HG03139 (cell line): ENCODE results near the gene RPL39L.
"Not testable (repeated sequence)": the region's sequence is repeated elsewhere in the genome, so short reads cannot be mapped to it uniquely, and the experiment has no call there.

Experiments used
- ATAC-seq: cut with Tn5 transposase; IDR thresholded peaks from one replicate; pipeline ENCODE4 v1.9.1; 2021; ENCODE audit not compliant: unreplicated experiment

RPL39L gene

DNA sequence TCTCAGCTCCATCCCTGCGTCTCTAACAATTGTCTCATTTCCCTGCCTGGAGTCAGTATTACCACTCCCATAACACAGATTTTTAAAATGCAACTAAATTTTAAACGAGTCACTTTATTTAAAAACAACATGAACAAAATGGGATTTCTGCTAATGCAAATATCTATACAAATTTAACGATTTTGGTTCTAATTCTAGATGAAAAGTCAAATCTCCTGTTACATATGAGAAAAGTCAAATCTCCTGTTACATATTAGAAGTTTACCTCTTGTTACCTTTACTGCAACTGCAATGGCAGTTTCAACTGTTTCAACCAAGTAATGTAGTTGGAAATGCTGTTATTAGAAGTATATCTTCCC is 578 bp upstream of the RPL39L start:
- ATAC-seq: no peak

DNA sequence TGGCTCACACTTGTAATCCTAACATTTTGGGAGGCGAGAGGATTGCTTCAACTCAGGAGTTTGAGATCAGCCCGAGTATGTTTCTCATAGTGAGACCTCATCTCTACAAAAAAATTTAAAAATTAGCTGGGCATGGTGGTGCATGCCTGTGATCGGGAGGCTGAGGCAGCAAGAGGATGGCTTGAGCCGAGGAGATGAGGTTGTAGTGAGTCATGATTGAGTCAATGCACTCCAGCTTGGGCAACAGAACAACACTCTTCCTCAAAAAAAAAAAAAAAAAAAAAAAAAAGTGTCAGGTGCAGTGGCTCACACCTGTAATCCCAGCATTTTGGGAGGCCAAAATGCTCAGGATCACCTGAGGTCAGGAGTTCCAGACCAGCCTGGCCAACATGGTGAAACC is 2.4 kb downstream of the RPL39L start:
- ATAC-seq: no peak

DNA sequence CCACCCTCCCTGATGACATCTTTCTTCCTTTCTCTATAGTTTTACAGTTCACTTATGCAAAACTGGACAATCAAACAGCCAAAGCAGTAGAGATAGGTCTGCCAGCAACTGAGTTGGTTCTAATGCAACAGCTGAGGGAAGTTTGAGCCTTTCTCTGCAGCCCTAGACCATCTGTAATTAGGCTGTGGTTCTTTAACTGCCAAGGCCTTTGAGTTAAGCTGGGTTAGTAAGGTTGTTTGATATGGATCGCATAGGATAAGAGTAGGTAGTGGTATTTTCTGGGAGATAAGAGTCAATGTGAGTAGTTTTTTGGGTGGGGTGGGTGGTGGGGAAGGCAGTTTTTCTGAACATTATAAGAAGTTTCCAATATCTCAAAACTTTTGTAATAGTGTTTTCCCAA is 3.0 kb downstream of the RPL39L start:
- ATAC-seq: no peak

DNA sequence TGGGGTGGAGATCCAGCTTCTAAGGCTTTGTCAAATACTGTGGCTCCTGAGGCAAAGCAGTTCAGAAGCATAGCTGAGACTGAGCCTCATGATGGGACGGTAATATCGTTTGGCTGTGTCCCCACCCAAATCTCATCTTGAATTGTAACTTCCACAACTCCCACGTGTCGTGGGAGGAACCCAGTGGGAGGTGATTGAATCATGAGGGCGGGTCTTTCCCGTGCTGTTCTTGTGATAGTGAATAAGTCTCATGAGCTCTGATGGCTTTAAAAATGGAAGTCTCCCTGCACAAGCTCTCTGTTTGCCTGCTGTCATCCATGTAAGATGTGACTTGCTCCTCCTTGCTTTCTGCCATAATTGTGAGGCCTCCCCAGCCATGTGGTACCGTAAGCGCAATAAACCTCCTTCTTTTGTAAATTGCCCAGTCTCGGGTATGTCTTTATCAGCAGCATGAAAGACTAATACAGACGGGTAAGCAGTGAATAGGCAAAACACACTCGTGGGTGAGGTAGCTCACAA is 4.1 kb downstream of the RPL39L start:
- ATAC-seq: not testable (repeated sequence)

DNA sequence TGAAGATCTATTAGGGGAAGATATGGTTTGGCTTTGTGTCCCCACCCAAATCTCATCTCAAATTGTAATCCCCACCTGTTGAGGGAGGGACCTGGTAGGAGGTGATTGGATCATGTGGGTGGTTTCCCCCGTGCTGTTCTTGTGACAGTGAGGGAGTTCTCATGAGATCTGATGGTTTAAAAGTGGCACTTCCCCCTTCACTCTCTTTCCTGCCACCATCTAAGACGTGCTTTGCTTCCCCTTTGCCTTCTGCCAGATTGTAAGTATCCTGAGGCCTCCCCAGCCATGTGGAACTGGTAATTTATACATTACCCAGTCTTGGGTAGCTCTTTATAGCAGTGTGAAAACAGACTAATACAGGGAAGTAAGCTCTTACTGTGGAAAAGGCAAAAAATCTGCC is 6.1 kb downstream of the RPL39L start:
- not testable (repeated sequence) for ATAC-seq

DNA sequence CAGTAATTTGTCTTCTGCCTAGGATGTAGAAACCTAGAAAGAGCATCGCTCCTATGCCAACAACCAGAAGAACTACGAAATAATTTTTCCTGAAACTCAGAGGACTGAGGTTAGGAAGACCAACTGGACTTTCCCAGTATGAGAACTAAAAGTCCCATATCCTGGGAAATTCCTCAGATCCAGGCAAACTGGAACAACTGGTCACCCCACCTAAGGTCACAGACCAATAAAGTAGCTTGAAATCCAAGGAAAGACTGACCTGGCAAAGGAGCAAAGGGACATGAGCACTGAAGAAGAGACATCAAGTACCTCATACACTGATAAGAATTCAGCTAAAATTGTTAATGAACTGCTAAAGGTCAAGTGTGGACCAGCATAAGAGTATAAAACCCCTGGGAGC is 6.6 kb downstream of the RPL39L start:
- no peak for ATAC-seq

DNA sequence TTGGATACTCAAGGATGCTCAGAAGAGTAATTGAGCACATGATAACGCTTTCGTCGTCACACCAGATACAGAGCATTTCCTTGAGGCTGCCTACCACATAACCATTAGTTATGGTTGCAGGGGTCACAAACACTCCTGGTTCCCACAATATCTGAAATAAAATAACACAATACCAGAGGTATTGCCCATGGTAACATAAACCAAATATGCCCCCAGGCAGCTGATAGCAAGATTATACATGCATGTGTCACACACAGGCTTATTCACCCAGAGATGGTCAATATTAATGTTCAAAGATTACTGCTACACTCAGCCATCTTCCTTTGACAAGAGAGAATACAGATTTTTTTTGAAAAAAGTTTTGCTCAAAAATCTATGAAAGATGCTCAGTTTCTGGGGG is 7.3 kb downstream of the RPL39L start:
- no peak for ATAC-seq

DNA sequence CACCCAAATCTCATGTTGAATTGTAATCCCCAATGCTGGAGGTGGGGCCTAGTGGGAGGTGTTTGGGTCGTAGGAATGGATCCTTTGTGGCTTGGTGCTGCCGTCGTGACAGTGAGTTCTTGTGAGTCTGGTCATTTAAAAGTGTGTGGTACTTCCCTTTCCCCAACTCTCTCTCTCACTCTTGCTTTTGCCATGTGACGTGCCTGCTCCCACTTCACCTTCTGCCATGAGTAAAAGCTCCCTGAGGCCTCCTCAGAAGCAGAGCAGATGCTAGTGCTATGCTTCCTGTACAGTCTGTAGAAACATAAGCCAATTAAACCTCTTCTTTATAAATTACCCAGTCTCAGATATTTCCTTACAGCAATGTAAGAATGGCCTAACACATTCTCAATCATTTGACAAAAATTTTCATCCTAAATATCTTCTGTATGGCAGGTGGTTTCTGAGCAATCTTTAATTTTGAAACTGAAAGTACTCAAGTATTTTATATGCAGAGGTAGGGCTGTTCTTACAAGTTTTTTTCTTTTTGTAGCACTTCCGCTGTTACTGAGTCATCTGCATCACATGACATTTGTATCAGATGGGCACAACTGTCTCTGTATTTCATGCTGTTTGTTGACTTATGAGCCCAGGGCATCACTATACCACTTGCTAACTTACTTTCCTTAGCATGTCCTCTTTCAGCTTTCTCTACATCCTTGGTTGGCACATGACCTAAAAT is 8.8 kb downstream of the RPL39L start:
- ATAC-seq: peak; percentile 84

DNA sequence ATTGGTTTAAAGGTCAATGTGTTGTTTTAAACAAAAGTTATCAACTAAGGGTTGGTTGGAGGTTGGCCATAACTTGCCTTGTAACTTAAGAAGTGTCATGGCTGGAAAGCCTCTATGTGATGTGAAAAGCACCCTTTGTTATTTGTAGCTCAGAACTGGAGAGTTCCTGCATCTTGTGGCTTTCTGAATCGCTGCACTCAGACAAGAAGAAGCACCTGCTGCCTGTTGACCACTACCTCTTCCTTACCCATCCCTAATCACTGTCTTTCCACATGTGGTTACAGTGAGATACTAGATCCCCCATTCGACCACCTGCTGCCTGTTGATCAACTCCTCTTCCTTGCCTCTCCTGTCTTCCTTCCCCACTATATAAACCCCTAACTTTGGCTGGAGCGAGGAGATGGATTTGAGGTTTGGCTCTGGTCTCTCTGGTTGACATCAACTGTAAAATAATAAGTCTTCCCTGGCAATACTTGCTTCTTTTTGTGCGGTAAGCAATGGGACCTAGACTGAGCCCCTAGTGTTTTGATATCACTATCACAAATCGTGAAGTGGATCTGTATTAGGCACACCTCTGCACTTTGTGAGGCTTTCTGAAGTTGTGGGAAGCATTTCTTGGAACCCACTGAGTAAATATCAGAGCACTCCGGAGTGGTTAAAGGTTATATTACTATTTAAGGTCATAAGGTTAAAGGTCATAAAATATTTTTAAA is 13.8 kb downstream of the RPL39L start:
- peak; percentile 88 for ATAC-seq

DNA sequence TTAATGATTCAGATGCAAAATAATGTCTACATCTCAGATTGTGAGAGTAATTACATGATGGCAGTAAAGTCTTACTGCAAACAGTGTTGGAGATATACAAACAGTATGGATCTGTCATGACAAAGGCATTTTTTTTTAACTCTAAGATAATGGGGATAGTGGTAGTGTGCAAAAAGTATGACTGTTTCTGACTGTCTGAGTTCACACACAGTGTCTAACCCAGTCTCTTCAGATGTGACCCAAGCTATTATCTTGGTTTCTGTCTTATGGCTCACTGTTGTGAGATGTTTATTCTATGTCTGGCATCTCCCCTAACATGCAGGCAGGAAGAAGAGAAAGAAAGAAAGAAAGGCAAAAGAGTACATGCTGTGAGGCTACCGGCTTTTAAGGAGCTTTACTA is 17.0 kb downstream of the RPL39L start:
- ATAC-seq: no peak

DNA sequence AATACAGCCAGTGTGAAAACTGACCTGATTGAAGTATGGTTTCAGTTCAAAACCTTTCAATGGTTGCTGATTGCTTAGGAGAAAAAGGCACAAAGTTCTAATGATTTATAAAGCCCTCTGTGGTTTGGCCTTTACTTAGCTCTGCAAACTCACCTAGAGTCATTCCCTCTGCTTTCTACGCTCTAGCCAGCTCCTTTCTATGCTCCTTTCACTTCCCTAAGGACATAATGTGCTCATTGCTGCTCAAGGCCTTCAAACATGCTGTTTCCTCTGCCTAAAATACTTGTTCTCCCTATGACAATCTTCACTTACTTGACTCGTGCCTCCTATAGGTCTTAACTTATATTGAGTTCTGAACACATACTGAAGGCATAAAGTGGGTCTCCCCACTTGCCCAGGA is 19.0 kb downstream of the RPL39L start:
- no peak for ATAC-seq

DNA sequence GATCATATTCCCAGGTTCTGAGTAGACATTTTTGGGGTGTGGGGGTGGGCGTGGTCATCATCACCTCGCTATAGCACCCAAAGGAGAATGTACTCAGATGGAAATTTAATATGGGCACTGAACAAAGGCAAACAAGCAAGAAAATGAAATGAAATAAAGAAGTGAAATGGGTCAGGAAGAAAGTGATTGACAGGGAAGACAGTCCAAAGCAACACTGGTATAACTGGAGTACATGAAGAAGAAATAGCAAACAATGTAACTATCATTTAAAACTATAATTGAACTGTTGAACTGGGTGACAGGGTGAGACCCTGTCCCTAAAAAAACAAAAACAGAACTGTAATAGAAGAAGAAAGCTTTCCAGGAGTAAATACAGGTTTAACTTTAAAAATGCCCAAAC is 24.8 kb downstream of the RPL39L start:
- no peak for ATAC-seq

DNA sequence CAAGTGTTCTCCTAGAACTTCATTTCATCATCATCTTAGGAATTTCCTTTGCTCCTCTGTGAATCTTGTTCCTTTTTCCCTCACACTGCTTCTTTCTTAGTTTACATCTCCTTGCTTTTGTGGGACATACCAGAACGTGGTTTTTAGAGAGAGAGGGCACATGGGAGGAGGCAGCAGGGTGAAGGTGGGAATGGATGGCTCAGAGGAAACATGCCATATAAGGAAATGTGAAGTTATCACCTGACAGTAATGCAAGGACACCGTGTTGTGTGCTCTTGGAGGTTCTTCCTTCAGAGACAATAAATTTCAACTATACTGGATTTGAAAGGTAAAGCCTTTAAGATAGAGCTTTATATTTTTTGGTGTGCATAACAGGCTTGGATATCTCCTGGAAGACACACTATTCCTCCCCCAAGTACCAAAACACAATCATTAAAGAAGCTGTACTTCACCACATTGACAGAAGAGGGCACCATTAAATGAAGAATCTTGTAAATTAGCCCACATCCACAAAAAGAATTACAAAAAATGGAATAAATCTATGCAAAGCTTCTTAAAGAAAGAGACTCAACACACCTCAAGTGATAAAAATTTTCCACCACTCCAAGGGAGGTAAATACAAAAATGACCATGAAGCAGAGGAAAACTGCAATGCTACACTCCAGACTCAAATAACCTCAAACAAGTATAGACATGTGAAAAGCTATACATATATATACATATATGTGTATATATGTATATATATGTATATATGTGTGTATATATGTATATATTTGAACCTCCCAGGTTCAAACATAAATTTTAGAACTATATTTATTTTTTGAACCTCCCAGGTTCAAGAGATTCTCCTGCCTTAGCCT is 26.1 kb downstream of the RPL39L start:
- ATAC-seq: no peak

DNA sequence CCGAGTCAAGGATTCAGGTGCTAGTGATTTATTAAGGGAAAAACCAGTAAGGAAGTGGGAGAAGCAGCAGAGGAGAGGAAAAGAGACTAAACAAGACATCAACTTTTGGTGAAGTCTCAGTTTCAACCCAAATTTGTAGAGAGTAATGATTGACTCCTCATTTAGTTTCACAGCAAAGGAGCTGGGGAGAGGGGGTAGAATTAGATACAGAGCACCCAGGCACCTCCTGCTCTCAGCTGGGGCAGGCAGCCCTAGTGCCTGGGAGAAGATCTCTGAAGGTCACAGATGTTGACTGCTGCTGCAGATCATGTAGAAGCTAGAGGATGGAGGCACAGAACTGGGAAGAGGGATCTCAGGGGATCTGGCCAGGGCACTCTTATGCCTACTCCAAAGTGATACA is 29.1 kb downstream of the RPL39L start:
- no peak for ATAC-seq

DNA sequence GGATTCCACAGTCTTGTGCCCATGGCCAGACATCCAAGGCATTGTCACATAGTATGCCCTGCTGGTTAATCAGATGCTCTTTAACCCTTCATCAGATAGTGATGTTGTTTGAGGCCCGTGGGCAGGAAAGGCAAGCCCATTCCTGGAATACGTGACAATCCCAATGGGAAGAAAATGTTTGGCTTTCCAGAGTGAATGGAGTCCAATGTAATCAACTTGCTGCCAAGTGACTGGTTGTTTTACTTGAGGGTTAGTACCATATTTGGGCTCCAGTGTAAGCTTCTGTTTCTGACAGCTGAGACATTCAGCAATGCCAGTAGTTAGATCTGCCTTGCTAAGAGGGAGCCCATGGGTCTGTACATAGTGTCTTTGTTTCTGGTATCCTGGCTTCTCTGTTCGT is 31.3 kb downstream of the RPL39L start:
- no peak for ATAC-seq

DNA sequence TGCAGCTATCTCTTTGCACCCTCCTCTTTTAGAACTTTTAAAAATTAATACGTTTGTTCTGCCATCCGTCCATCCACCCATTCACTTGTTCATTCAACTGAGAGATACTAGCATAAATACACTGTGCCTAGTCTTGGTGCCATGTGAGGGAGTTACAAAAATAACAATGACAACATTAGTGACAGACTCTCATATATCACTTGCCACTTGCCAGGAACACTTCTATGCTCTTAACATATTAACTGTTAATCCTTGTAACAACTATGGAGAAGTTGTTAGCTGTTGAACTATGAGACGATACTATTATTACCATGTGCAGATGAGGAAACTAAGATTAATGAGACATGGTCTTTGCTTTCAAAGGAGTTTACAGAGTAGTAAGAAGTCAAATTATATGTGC is 33.6 kb downstream of the RPL39L start:
- ATAC-seq: no peak

DNA sequence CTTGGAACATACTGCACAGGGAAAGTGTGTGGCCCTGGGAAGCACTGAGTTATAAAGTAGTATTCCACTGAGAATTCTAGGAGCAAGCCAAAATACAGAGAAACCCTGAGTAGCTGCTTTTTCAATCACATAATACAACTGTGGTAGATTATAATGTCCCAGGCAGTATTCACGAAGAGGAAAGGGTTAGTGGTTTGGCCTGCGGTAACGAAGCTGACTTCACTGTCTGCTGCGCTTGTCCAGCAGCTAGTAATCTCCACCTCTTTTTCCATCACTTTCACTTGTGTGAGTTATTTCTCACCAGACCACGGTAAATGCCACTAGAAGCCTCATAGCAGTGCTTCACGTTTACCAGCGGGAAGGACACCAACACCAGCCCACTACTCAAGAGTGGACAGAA is 34.4 kb downstream of the RPL39L start:
- ATAC-seq: no peak

DNA sequence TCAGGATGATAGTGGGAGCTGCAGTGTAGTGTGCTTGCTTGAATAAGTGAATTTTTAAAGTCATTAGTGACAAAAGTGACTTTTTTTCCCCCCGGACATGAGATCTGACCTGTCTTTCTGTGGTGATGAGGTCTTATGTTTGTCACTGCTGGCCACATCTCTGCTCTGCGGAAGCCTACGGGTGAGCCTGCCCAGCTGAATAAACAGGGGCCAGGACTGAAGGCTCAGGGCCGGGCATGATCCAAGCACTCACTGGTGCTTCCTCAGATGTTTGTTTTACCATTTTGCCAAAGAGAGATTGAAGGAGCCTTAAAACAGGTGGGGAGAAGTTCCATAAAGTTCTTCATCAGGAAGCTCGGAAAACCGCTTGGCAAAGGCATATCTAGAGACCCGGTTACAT is 35.0 kb downstream of the RPL39L start:
- no peak for ATAC-seq

DNA sequence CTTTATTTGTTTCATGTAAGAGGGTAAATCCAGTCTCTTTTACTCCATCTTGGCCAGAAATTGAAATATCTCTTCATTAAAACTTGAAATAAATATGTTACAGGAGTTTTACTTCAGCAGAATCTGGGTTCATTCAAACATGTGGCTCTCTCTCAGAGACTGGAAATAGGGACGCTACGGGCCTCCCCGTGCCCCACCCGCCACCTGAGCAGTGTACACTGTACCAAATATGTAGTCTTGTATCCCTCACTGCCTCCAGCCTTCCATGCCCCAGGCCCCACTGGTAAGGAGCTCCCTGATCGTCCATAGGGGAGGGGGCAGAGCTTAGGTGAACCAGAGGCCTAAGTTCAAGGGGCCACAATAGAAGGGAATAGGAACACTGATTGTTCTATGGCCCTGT is 36.0 kb downstream of the RPL39L start:
- no peak for ATAC-seq

DNA sequence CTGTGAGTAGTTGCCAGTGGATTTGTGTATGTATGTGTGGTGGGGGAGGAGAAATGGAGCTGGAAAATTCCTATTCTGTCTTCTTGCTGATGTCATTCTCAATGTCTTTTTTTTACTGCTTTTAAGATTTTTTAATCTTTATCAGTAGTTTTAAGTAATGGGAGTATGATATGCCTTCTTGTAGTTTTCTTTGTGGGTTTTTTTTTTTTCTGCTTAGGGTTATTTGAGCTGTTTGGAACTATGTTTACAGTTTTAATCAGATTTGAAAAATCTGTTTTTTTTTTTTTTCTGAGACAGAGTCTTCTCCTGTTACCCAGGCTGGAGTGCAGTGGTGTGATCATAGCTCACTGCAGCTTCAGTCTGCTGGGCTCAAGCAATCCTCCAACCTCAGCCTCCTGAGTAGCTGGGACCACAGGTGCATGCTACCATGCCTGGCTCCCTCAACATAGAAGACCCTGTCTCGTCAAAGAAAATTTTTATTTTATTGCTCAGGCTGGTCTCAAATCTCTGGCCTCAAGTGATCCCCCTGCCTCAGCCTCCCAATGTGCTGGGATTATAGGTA is 37.1 kb downstream of the RPL39L start:
- ATAC-seq: no peak
